NCI-H1417 (cell line): ENCODE results near the gene CDH23.

Experiments
- DNase-seq, 3 experiments: peaks; one replicate each; lab custom pipeline; 2025; lab: John Stamatoyannopoulos, UW

The CDH23 gene

DNA sequence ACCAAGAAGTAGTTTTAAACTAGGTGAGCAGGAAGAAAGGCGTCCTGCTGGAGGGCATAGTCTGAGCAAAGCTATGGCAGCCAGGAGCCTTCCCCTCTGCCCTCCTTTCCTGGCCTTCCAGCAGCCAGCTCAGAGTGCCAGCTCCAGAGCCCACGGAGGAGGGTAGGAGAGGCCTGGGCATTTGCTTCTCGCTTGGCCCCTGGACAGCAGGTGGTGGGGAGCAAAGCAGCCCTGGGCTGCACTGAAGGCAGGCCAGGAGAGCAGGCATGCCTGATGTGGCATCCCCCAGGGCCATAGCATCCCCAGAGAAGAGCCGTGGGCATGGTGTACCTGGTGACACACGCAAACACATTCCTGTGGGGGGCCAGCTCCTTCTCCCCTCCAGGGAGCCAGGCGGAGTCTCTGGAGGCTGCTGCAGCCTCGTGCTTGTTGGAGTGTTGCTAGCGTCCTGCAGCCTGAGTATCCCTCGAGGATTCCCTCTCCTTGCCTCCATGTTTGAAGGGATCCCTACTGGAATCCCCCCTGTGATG, 43.9 kb downstream of the CDH23 start:
- no peak for DNase-seq

DNA sequence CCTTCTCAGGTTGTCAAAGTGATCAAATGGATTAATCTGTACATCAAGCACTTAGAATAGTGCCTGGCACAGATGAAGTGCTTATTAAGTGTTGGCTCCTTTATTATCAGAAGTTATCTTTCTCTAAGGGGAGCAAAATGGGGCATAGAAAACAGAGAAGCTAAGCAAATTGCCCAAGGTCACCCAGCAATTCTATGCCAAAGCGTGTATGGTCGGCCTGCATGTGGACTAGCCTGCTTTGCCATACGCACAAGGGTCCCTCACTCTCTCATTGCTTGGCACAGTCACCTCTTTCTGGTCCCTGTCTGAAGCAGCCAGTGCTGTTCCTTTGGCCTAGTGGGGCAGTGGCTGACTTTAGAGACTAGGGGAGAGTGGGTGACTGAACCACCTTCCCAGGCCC, 45.3 kb downstream of the CDH23 start:
- DNase-seq = no peak

DNA sequence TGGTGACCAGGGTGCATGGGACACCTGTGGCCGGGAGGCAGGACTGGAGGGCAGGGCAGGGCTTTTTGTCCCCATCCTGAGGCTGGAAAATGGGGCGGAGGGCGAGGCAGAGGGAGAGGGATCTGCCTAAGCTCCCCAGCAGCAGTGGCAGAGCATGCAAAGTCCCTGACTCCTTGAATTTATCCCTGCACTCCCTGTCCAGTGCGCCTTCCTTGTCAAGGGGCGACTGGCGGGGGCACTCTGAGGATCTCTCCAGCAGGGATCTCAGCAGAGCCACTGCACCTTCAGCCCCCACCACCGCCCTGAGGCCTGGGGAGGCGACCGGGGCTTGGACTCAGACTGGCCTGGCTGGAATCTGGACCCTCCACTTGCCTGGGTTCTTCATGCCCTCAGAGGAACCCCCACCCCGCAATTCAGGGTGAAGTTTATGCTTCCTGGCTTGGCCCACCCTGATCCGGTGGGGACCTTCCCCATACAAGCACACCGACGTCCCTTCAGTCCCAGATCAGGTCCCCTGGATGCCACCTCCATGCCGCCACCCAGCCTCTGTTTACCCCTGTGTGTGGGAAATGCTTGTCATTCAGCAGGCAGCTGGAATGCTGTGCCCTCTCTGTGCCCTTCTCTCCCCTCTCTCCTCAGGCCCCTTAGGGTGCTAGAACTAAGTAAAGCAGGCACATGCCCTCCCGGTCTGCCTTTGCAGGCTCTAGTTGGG, 46.3 kb downstream of the CDH23 start:
- DNase-seq = no peak

DNA sequence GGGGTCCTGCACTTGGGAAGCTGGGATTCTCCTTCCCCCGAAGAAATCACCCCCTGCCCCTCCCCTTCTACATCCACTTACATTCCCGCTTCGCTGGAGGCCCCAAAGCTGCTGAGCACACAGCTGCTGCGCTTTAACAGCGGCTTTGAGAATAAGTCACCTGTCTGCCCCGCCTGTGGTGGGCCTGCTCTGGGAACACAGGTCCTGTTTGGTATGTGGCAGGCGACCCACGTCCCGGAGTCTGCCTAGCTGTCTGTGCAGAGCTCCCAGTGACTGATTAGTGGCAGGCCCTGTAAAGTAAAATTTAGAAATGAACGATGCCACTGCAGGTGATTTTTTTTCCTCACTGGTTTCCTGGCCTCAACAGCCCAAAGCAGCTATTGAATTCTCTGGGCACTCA, 47.0 kb downstream of the CDH23 start:
- peak in 1 of 3 experiments; percentile 2 for DNase-seq

DNA sequence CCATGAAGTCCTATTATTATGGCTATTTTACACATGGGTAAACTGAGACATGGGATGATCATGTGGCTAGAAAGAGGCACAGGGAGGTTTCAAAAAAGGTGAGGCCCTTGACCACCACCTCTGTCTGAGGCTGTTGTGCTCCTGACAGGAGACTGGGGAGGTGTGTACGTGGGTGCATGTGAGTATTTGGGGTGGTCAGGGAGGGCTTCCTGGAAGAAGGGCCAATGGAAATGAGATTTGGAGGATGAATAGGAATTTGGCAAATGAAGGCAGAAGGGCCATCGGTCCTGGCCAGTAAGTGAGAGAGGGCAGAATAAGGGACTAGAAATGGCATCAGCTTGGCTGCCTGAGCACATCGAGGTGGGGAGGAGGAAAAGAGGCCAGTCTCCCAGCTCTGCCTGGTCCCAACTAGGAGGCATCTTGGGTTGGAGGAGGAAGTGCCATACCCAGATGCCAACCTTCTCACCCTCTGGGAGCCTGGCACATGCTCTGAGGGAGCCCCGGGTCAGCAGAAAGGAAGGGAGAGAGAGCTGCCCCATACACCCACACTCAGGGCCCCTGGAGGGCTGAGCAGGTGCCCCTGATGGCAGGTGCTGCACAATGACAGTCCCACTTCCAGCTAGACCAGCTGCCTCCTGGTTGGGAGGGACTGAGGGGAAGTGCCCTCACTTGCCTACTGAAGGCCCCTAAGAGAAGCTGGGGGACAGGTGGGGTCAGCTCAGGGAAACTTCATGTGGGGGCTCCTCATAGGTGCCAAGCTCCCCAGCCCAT, 47.7 kb downstream of the CDH23 start:
- DNase-seq = peak in 1 of 3 experiments; percentile 2

DNA sequence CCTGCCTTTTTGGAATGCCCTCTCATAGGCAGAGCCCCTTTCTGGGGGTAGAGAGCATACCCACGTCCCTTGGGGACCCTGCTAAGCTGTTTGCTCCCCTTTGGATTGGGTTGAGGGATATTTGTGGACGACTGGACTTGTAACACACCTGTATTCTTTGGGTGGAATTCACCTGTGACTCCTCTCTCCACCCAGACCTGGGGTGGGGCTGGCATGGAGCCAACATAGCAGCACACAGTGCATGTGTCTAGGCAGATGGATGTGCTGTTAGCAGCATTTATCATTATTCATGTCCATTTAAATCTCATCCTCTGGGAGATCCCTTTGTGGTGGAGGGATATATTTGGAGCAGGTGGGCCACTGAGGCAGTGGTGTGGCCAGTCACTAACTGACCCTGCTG, 51.0 kb downstream of the CDH23 start:
- DNase-seq = peak in 1 of 3 experiments; percentile 3

DNA sequence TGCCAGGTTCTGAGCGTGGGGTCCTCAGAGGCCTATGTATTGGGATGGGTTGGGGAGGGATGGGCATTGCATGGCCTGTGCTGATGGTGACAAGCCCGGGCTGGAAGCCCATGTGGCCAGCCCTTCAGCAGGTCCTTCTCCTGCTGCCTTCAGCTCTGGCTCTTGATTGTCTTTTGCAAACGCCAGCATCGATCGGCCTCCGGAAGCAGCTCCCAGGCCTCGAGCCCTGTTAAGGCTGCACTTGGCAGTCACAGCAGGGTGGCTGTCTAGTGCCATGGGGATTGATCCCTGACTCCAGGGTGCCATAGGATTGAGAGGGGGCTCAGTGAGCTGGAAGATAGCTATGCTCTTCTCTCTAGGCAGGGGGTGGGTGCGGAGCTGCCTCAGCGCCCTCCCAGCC, 51.4 kb downstream of the CDH23 start:
- peak in 2 of 3 experiments; percentile 6 to 10 for DNase-seq

DNA sequence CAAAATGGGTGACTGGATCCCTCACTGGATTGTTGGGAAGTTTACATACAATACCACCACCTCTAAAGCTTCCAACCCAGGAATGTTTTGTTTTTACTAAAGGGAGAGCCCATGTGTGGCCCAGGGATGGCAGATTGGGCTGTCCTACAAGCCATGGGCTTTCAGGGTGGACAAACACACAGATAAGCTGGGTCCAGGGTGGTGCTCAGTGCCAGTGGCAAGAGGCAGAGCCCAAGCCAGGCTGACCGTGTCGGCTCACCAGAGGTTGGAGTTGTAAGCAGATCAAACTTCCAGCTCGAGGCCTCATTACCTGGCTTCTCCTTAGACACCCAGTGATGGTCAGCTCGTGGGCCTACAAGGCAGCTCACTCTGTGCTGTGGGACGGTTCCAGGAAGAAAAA, 52.3 kb downstream of the CDH23 start:
- DNase-seq = no peak

DNA sequence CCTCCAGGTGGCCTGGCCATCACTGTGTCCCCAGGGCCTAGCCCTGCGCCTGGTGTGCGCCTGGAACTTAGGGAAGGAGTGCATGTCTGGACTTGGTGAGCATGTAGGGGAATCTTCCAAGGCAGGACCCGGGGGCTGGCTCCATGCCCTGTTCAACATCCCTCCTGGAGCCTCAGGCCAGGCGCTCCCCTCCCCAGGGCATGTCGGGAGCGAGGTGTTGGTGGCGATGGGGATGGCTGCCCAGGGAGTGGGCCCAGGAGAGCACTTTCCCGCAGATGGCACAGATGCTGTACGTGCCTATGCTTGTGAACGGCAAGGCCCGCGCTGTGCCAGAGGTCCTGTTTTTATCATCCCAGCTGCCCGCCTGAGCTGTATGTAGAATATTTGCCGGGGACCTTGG, 55.0 kb downstream of the CDH23 start:
- no peak for DNase-seq

DNA sequence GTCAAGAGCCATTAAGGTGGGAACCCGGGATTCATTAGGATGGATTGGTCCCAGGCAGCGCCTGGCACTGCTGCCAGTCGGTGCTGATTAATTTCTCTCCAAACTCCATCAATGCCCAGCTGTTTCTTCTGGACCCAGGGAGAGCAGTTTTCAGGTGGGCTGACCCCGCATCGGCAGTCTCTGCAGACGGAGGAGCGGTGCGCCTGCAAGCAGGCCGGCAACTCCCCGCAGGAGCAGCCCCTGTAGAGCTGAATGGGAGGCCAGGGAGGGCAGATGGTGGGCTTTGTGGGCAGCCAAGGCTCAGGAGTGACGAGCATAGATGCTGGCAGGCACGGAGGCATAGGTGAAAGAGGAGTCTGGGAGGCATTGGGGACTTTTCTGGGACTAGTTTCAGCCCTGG, 56.5 kb downstream of the CDH23 start:
- no peak for DNase-seq

DNA sequence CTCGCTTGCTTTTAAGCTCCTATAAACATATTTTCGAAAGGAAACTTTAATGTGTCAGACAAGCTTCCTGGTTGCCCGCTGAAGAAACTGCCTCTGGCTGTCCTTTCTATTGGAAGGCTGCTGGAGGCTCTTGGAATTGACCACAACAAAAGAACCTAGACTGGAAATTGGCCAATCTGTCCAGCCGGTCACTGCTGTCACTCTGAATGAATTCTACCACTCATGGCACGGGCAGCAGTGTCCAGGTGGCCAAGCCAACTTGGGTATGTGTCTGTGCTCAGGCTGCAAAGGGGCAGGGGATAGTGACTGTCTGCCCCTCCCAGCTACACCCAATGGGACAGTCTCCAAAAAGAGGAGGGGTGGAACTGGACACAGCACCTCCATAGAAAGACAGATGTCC, 57.6 kb downstream of the CDH23 start:
- DNase-seq = no peak

DNA sequence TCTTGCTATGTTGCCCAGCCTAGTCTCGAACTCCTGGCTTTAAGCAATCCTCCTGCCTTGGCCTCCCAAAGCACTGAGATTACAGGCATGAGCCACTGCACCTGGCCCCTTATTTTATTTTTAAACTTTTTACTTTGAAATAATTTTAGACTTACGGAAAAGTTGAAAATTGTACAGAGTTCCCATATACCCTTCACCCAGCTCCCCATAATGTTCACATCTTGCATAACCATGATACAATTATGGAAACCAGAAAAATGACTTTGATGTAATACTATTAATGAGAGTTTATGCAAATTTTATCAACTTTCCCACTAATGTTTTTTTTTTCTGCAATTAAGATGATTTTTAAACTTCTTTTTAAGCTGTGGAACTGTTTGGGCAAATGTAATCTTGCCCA, 58.3 kb downstream of the CDH23 start:
- no peak for DNase-seq

DNA sequence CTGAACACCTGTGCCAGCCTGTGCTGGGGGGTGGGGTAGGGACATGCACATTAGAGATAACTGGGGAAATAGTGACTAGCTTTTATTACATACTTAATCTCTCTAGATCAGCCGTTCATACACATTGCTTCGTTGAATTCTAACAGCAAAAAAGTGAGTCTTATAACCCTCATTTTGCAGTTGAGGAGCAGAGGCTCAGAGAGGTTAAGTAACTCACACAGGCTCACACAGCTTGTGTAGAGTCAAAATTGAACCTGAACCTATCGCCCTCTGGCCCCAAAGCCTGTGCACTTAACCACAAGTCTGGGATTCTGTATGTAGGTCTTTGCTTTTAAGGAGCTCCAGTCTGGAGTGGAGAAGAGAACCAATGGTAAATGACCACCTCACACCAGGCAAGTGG, 59.9 kb downstream of the CDH23 start:
- DNase-seq = no peak

DNA sequence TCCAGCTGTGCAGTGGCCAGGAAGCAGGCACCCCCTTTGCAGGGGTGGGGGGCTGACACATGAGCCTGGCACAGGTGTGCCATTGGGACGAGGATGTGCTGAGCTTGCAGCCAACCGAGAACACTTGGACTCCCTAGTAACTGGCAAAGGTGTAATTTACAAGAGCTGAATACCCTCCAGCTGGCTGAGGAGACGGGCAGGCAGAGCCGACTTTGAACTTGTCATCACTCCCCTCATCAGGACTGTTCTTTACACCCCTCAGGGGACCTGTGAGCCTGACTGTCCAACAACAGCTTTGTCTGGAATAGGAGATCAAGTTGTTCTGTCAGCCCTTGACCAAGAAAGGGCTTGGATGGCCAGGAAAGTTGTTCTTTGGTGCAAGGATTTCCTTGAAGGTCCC, 61.2 kb downstream of the CDH23 start:
- peak in 1 of 3 experiments; percentile 3 for DNase-seq

DNA sequence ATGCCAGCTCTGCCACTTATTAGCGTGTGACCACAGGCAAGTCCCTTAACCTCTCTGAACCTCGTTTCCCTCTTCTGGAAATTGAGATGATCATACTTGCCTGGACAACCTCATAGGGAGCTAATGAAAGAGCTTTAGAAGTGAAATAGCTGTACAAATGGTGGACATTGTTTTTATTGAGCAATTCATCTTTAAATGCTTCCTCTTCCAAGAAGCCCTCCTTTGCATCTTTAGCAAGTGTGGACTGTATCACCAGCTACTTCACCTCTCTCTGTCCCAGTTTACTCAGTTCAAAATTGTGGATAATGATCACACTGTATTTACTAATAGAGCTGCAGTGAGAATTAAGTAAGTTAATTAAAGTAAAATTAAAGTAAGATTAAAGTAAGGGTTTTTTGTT, 61.7 kb downstream of the CDH23 start:
- no peak for DNase-seq

DNA sequence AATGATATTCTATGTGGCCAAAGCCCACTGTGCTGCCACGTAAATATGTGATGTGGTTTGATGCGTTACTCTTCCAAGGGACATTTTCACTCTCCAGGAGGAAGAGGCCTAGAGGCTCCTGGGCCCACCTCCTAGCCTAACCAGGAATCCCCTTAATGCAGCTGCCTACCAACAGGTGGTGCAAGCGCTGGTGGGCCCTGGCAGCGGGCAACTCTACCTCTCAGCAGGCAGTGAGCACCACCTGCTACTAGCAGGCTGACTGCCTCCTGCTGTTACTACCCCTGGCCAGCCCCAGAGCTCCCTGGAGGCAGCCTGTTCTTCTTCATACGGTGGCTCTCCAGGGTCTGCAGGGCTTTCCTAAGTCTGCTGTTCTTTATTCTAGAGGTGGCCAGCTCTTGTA, 62.8 kb downstream of the CDH23 start:
- DNase-seq = peak in 1 of 3 experiments; percentile 8

DNA sequence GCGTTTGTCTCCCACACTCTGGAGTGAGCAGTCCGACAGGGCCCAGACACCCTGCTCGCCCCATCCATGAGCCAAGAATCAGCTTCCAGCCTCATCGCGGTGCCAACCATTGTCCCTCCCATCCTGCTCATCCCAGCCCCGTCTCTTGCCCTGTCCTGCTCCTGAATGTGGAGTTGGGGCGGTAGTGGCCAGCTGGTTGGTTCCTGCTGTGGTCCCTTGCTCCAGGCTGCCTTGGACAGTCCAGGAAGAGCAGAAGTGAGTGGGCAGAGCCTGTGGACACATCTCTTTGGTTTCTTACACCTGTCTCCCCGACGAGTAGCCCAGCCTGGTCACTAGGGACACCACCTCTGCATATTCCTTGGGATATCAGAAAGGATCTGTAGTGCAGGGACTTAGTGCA, 63.9 kb downstream of the CDH23 start:
- no peak for DNase-seq

DNA sequence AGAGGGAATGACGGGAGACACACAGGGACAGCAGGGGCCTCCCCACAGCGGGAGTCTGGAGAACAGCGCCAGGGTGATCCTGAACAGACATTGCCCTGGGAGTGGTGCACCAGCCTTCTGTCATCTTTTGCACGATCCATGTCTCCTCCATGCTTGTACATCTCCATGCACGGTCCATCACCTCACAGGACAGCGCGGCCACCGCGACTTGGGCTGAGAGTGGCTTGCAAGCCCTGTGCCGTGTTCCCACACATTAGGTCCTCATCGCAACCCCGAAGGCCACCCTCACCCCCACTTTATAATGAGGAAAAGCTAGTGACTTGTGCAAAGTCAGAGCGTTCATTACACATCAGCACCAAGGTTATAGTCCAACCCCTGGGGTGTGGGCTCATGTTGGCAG, 64.7 kb downstream of the CDH23 start:
- no peak for DNase-seq

DNA sequence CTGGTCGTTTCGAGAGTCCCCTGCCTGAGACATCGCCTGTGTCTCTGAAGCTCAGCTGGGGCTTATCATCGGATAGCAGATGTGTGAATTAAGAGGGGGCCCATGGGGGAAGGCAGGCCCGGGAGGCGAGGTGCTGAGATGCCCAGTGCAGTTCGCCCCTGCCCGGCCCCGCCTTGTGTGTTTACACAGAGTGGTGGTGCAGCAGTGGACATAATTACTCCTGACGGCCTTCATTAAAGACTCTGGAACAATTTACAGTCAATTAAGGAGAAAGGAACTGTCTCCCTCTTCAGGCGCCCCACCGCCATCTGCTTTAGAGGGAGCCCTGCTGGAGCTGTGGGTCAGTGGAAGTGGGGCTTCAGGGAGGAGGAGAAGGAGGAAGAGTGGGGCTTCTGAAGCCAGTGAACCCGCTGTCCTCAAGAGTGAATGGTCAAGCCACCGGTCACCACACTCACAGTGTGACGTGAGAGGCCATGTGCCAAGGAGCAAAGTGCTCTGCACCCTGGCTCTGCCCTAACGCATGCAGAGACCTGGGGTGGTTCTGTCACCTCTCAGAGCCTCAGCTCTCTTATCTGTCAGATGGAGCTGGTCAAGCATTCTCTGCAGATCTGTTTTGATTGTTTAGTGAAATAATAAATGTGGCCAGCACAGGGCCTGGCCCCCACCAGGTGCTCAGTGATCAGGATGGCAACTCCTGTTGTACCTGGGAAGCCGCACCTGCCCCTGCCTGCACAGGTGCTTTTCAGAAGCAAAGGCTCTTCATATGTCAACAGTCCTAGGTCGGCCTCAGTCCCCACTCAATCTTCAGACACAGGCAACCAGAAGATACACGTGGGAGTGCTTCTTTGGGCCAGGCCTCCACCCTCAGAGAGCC, 65.6 kb downstream of the CDH23 start:
- DNase-seq = peak; percentile 37 to 79 (median 42)

DNA sequence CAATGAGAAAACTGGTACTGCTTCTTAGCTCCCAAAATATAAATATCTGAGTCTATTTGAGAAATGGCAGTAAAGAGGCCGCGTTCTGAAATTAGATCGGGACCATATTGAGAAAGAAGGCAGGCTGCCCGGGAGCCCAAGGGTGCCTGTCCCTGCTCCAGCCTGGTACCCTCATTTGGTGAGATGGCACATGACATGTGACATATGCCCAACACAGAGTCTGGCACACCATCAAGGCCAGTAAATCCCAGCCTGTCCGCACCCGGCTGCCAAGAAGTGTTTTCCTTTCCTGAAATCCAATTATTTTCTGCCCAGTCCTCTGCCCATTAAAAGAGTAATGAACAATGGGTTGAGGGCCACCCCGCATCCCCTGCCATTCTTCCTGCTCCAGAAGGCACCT, 66.4 kb downstream of the CDH23 start:
- no peak for DNase-seq

DNA sequence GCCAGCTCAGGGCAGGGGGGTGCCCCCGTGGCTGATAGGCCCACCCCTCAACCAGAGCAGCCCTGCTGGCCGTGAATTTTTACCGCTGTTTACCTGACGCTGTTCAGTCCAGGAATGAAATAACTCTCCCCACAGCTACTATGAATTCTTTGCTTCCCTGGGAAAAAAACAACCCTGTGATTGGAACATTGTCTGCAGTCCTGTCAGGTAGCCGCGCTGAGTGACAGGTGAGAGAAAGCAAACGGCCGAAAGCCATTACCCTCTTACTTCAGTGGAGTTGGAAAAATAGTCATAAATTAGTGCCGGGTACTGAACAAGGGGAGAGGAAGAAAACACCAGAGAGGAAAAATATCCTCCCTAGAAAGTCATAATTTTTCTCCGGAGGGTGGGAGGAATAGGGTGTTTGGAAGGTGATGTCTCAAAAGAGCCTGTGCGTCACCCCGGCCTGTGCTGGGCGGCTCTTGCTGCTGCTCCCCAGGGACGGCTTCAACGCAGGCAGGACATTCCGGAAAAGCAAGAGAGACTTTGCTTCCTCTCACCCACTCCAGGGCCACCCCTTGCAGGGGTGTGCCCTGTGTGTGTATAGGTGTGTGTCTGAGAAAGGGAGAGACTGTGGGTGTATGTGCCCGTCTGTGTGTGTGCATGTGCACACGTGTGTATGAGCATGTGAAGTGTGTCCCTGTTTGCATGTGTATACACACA, 69.0 kb downstream of the CDH23 start:
- DNase-seq = peak in 1 of 3 experiments; percentile 3

DNA sequence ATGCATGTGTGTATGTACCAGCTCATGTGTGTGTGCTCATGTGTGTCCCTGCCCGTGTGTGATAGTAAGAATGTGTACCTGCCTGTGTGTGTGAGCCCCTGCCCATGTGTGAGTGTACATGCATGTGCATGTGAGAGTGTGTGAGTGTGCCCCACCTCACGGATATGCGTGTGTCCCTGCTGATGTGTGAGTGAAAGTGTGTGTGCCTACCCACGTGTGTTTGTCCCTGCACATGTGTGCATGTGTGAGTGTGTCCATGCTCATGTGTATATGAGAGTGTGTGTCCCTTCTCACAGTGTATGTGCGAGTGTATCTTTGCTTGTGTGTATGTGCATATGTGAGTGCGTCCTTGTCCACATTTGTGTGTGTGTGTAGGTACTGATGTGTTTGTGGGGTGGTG, 69.6 kb downstream of the CDH23 start:
- DNase-seq = no peak
